H1 (cell line): Measurements from ENCODE around the gene CEP250. TPM values are rescaled to one million over a fixed set of nuclear protein-coding genes. Genes with fewer than 3 reads are reported as not detected.

ENCODE experiments used
- CTCF ChIA-PET: fragments of 300-600 bp; sonication (Branson Sonifier 250); formaldehyde crosslinking; loops from one replicate; lab custom pipeline; 2021; ENCODE audit not compliant: partially characterized antibody; lab: Charles Lee
- POLR2A ChIA-PET: fragments of 300-600 bp; sonication (Branson Sonifier 250); formaldehyde crosslinking; loops from one replicate; lab custom pipeline; 2021; ENCODE audit warnings: inconsistent platforms; ENCODE audit not compliant: partially characterized antibody; lab: Charles Lee
- DNase-seq, 2 experiments: peaks; one replicate each; pipeline versions ENCODE4 v3.0.0 to v3.0.0-alpha.2; 2010 to 2022; ENCODE audit warnings: low spot score in 2 of 2, low read depth in 1 of 2, mixed read lengths in 1 of 2
- FAIRE-seq: peaks from 2 replicates; lab custom pipeline; 2011; peaks lifted over from hg19 to GRCh38; lab: Jason Lieb, UNC
- H2AFZ ChIP-seq: 2 replicates; pipeline ENCODE4 v1.8.1; 2012; ENCODE audit warnings: low read length, inconsistent platforms
- H2AK5ac ChIP-seq: 2 replicates; pipeline ENCODE4 v1.6.1; 2013; ENCODE audit warnings: low read depth, low read length
- H2BK120ac ChIP-seq: replicated peaks from 2 replicates; pipeline ENCODE3; 2013; ENCODE audit warnings: low read depth, low read length, inconsistent platforms
- H2BK12ac ChIP-seq: 2 replicates; pipeline ENCODE4 v1.6.1; 2013; ENCODE audit warnings: low read depth, low read length
- H2BK15ac ChIP-seq: 2 replicates; pipeline ENCODE4 v1.6.1; 2013; ENCODE audit warnings: low read length
- H2BK20ac ChIP-seq: 2 replicates; pipeline ENCODE4 v1.6.1; 2013; ENCODE audit warnings: low read length
- H2BK5ac ChIP-seq: 2 replicates; pipeline ENCODE4 v1.6.1; 2013; ENCODE audit warnings: low read depth, low read length
- H3K14ac ChIP-seq: 2 replicates; pipeline ENCODE4 v1.6.1; 2013; ENCODE audit warnings: inconsistent platforms; ENCODE audit not compliant: insufficient read length
- H3K18ac ChIP-seq: 2 replicates; pipeline ENCODE4 v1.6.1; 2013; ENCODE audit warnings: low read length; ENCODE audit errors: extremely low read depth
- H3K23ac ChIP-seq: 2 replicates; pipeline ENCODE4 v1.6.1; 2013; ENCODE audit warnings: inconsistent platforms; ENCODE audit not compliant: insufficient read length
- H3K23me2 ChIP-seq: 2 replicates; pipeline ENCODE4 v1.6.1; 2013; ENCODE audit warnings: low read depth, low read length
- H3K27ac ChIP-seq: 2 replicates; pipeline ENCODE4 v1.6.1; 2011; ENCODE audit warnings: low read depth, low read length, inconsistent platforms
- H3K27me3 ChIP-seq, 4 experiments: replicated peaks in 1 of 4; 1 replicate in 1 of 4; 2 replicates in 3 of 4; pipeline versions ENCODE4 v1.6.1 to v1.8.1; 2011 to 2013; ENCODE audit warnings: low read length in 3 of 4, mild to moderate bottlenecking in 3 of 4, inconsistent platforms in 2 of 4, mixed read lengths in 2 of 4, moderate library complexity in 1 of 4; ENCODE audit not compliant: control insufficient read depth in 3 of 4, insufficient read depth in 3 of 4; ENCODE audit errors: extremely low read depth in 1 of 4
- H3K36me3 ChIP-seq, 4 experiments: 2 replicates each; pipeline versions ENCODE4 v1.6.1 to v1.8.1; 2011 to 2013; ENCODE audit warnings: mild to moderate bottlenecking in 4 of 4, low read length in 3 of 4, moderate library complexity in 2 of 4, control low read depth in 1 of 4, inconsistent platforms in 1 of 4; ENCODE audit not compliant: insufficient read depth in 4 of 4, control insufficient read depth in 2 of 4
- H3K4ac ChIP-seq: replicated peaks from 2 replicates; pipeline ENCODE3; 2013; ENCODE audit warnings: low read length, low read depth, mixed read lengths, inconsistent platforms; ENCODE audit not compliant: insufficient read length
- H3K4me1 ChIP-seq, 4 experiments: replicated peaks in 1 of 4; 1 replicate in 1 of 4; 2 replicates in 3 of 4; pipeline versions ENCODE4 v1.6.1 to v1.8.1; 2011 to 2013; ENCODE audit warnings: low read length in 3 of 4, inconsistent platforms in 2 of 4, mixed read lengths in 1 of 4; ENCODE audit not compliant: insufficient read depth in 4 of 4, control insufficient read depth in 3 of 4
- H3K4me2 ChIP-seq, 2 experiments: 2 replicates each; pipeline versions ENCODE4 v1.6.1 to v1.8.1; 2011 to 2013; ENCODE audit warnings: low read depth in 2 of 2, low read length in 2 of 2, control low read depth in 1 of 2, inconsistent platforms in 1 of 2, mild to moderate bottlenecking in 1 of 2; ENCODE audit not compliant: insufficient read depth in 1 of 2
- H3K4me3 ChIP-seq, 4 experiments: fragments of 200-600, 300-600 bp in 1 of 4; sonication (generic), shearing (Covaris generic), sonication (Bioruptor Twin) in 1 of 4; 2 replicates each; pipeline versions ENCODE4 v1.5.1 to v1.8.1; 2011 to 2016; ENCODE audit warnings: low read length in 4 of 4, low read depth in 3 of 4, control low read depth in 2 of 4, inconsistent platforms in 2 of 4, mild to moderate bottlenecking in 2 of 4, mixed read lengths in 1 of 4, moderate library complexity in 1 of 4; ENCODE audit not compliant: insufficient read depth in 2 of 4; ENCODE audit errors: extremely low read depth in 1 of 4
- H3K56ac ChIP-seq: replicated peaks from 2 replicates; pipeline ENCODE3; 2013; ENCODE audit warnings: low read depth, mild to moderate bottlenecking, mixed read lengths, low read length, inconsistent platforms; ENCODE audit not compliant: insufficient read length
- H3K79me1 ChIP-seq: 2 replicates; pipeline ENCODE4 v1.6.1; 2013; ENCODE audit warnings: low read depth, low read length, control low read depth
- H3K79me2 ChIP-seq, 2 experiments: 2 replicates each; pipeline versions ENCODE4 v1.6.1 to v1.8.1; 2012 to 2013; ENCODE audit warnings: low read length in 2 of 2, mild to moderate bottlenecking in 2 of 2, inconsistent platforms in 1 of 2; ENCODE audit not compliant: insufficient read depth in 2 of 2, control insufficient read depth in 1 of 2
- H3K9ac ChIP-seq, 4 experiments: replicated peaks in 1 of 4; 1 replicate in 1 of 4; 2 replicates in 3 of 4; pipeline versions ENCODE4 v1.6.1 to v1.8.1; 2011 to 2013; ENCODE audit warnings: low read depth in 3 of 4, low read length in 3 of 4, control low read depth in 2 of 4, mild to moderate bottlenecking in 2 of 4, moderate library complexity in 2 of 4, inconsistent platforms in 1 of 4; ENCODE audit errors: extremely low read depth in 1 of 4
- H3K9me3 ChIP-seq, 2 experiments: 2 replicates each; pipeline versions ENCODE4 v1.6.1 to v1.8.1; 2012 to 2013; ENCODE audit warnings: mild to moderate bottlenecking in 2 of 2, moderate library complexity in 2 of 2, control low read depth in 1 of 2, inconsistent platforms in 1 of 2, low read depth in 1 of 2, low read length in 1 of 2, mixed read lengths in 1 of 2; ENCODE audit not compliant: insufficient read depth in 2 of 2
- H4K20me1 ChIP-seq, 2 experiments: replicated peaks in 1 of 2; 2 replicates each; pipeline versions ENCODE3 to v1.8.1; 2011 to 2013; ENCODE audit warnings: inconsistent platforms in 2 of 2, low read length in 2 of 2, mild to moderate bottlenecking in 1 of 2; ENCODE audit not compliant: insufficient read depth in 2 of 2, control insufficient read depth in 1 of 2
- H4K5ac ChIP-seq: 2 replicates; pipeline ENCODE4 v1.6.1; 2013; ENCODE audit warnings: low read length, low read depth, mixed read lengths, inconsistent platforms; ENCODE audit not compliant: insufficient read length
- H4K8ac ChIP-seq: 2 replicates; pipeline ENCODE4 v1.8.0; 2013; ENCODE audit warnings: mild to moderate bottlenecking, moderate library complexity, low read length, inconsistent platforms; ENCODE audit not compliant: insufficient read depth; ENCODE audit errors: extremely low read depth
- H4K91ac ChIP-seq: replicated peaks from 2 replicates; pipeline ENCODE3; 2013; ENCODE audit warnings: low read length, mixed read lengths, inconsistent platforms; ENCODE audit not compliant: insufficient read length
- ASH2L ChIP-seq: fragments of 200-600, 300-600 bp; sonication (generic); IDR thresholded peaks from one replicate; pipeline ENCODE4 v1.7.1; 2017; ENCODE audit warnings: low read length
- CBX8 ChIP-seq: fragments of 300-800, 300-1000 bp; sonication (generic); IDR thresholded peaks from 2 replicates; pipeline ENCODE4 v1.7.1; 2016; ENCODE audit warnings: low read depth, low read length, borderline replicate concordance
- CTBP2 ChIP-seq: IDR thresholded peaks from 2 replicates; pipeline ENCODE4 v1.7.0; 2011; ENCODE audit warnings: borderline replicate concordance, mild to moderate bottlenecking, moderate library complexity, mixed read lengths, low read length; ENCODE audit not compliant: insufficient read depth, insufficient read length
- EP300 ChIP-seq, 2 experiments: IDR thresholded peaks; 1 replicate in 1 of 2; 2 replicates in 1 of 2; pipeline ENCODE4 v1.6.1; 2011 to 2012; ENCODE audit warnings: low read depth in 2 of 2, low read length in 2 of 2, mild to moderate bottlenecking in 2 of 2, borderline replicate concordance in 1 of 2, inconsistent platforms in 1 of 2, moderate library complexity in 1 of 2
- JUN ChIP-seq: IDR thresholded peaks from 2 replicates; pipeline ENCODE4 v1.6.1; 2011; ENCODE audit warnings: low read depth, mild to moderate bottlenecking, improper control_type of control experiment, low read length
- MAFK ChIP-seq: IDR thresholded peaks from 2 replicates; pipeline ENCODE4 v1.6.1; 2012; ENCODE audit warnings: low read depth, mild to moderate bottlenecking, improper control_type of control experiment, low read length
- RBBP5 ChIP-seq: IDR thresholded peaks from 2 replicates; pipeline ENCODE4 v1.7.1; 2012; ENCODE audit warnings: low read depth, mild to moderate bottlenecking, inconsistent platforms, low read length, moderate library complexity, borderline replicate concordance
- TCF12 ChIP-seq: IDR thresholded peaks from 2 replicates; pipeline ENCODE4 v1.6.1; 2011; ENCODE audit warnings: low read depth, mild to moderate bottlenecking, low read length
- WGBS, 2 experiments: shearing (Covaris generic) in 1 of 2; methylation state at CpG; one replicate each; pipeline versions ENCODE4 v1.1.6 to v1.1.7; 2013 to 2015; ENCODE audit warnings: low lambda C conversion rate in 2 of 2, mixed read lengths in 2 of 2, inconsistent platforms in 1 of 2, low coverage in 1 of 2, missing lambda C conversion rate in 1 of 2; ENCODE audit not compliant: insufficient replicate concordance in 2 of 2, insufficient coverage in 1 of 2, insufficient read length in 1 of 2; ENCODE audit errors: extremely low coverage in 1 of 2, missing lambda C conversion rate in 1 of 2; 5-methylcytosine and 5-hydroxymethylcytosine counted together
- polyA plus RNA-seq, 7 experiments: library from polyadenylated mRNA; depleted of rRNA in 3 of 7; stranded (reverse) in 5 of 7; unstranded in 2 of 7; fragments of >200 nt in 5 of 7; fragments of 200-250 nt in 2 of 7; gene quantifications; 1 replicate in 5 of 7; 2 replicates in 1 of 7; 4 replicates in 1 of 7; pipeline versions ENCODE4 v1.2.1 to v1.2.3, GENCODE V29; 2011 to 2013; ENCODE audit warnings: missing spikeins in 2 of 7, mixed read lengths in 2 of 7
- total RNA-seq: library from RNA; stranded (reverse); fragmentation: NEBNext Ultra II Directional; extraction: Animal tissue kit (Norgen Biotek cat#: 25700); gene quantifications from 2 replicates; pipeline ENCODE4 v1.2.1, GENCODE V29; 2021

The CEP250 gene
- total and polyA plus RNA-seq, 2 of the 8 experiments (the other 6 are each of a cell fraction or from before 2014, with no cell fraction given), result 2.6 to 33.7 TPM

DNA sequence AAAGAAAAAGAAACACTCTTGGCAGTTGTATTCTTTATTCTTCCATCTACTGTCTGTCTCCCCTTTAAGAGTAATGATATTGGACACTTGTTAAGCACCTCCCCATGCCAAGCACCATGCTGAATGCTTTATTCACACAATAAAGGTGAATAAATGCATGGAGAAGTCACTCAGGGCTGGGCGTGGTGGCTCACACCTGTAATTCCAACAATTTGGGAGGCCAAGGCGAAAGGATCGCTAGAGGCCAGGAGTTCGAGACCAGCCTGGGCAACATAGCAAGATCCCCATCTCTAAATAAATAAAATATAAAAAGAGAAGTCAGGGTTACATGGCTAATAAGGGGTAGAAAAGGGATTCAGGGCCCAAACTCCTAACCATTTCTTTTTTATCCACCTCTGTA lies 32.1 kb downstream of the CEP250 start:
- no peak for TF ChIP-seq TCF12
- no peak for TF ChIP-seq RBBP5
- no peak for TF ChIP-seq CBX8
- no peak for TF ChIP-seq JUN
- TF ChIP-seq ASH2L, result no peak
- TF ChIP-seq CTBP2, result no peak
- no peak for TF ChIP-seq MAFK
- no peak for TF ChIP-seq EP300 (IDR thresholded peaks at IDR 0.05; ENCODE audit: borderline replicate concordance in 1 of 2, low read depth in 2 of 2, low read length in 2 of 2)
- Histone ChIP-seq H3K36me3 (peaks cover 4 to 41% (median 23%) of the 10 kb centered on the region in 4 experiments), H2BK12ac (no peak overlapping the region), H3K18ac (no peak overlapping the region), H2AFZ (no peak overlapping the region), H3K79me1 (no peaks in the 10 kb centered on the region), H4K20me1 (no peaks in the 10 kb centered on the region), H3K23me2 (no peaks in the 10 kb centered on the region), H3K9me3 (no peaks in the 10 kb centered on the region), H3K4me3 (no peak overlapping the region), H3K56ac (no peak overlapping the region), H2BK5ac (no peak overlapping the region), H3K27ac (no peak overlapping the region), H2BK20ac (no peak overlapping the region), H3K4me2 (no peak overlapping the region), H2BK120ac (no peak overlapping the region), H3K79me2 (no peaks in the 10 kb centered on the region), H4K5ac (no peak overlapping the region), H3K27me3 (no peaks in the 10 kb centered on the region), H3K23ac (no peak overlapping the region), H3K4me1 (no peaks in the 10 kb centered on the region), H3K4ac (no peak overlapping the region), H4K8ac (no peak overlapping the region), H4K91ac (no peak overlapping the region), H2BK15ac (no peak overlapping the region), H3K9ac (no peak overlapping the region), H2AK5ac (no peak overlapping the region), H3K14ac (no peak overlapping the region)
- ChIA-PET CTCF (interaction anchor here (0.6 to 1.0 kb wide), 2 partner anchors 25 to 441 kb away, joined by 3 read pairs; no protein-coding TSS in a partner anchor), POLR2A (interaction anchor here (1.7 kb wide), 1 partner anchor 177 kb away, joined by 3 read pairs; the partner anchor contains the start of genes CPNE1 and RBM12)
- FAIRE-seq (no peak), DNase-seq (no peak)
- 90% methylated on average over 4 of the region's 4 CpGs; no CpG with 5 or more reads in 1 of the 2 experiments for WGBS, 2 experiments
